Stimulated activated CD8-positive, alpha-beta memory T cell treated with anti-CD3 and anti-CD28 coated beads, Interleukin-7, amount 100 ng/mL, for 24 hours (primary cell): ENCODE results near the gene INTS1.
"Not testable (repeated sequence)": the region's sequence is repeated elsewhere in the genome, so short reads cannot be mapped to it uniquely, and the experiment has no call there.

Experiments used
- DNase-seq: peaks from one replicate; pipeline ENCODE4 v3.0.0-alpha.2; 2020; ENCODE audit warnings: low read depth

INTS1 gene

GRCh38 chr7:1531979-1532455 lies 27.8 kb upstream of the INTS1 start:
- no peak for DNase-seq

GRCh38 chr7:1531263-1531978 lies 27.2 kb upstream of the INTS1 start:
- DNase-seq = no peak

GRCh38 chr7:1530946-1531262 lies 26.7 kb upstream of the INTS1 start:
- no peak for DNase-seq

DNA sequence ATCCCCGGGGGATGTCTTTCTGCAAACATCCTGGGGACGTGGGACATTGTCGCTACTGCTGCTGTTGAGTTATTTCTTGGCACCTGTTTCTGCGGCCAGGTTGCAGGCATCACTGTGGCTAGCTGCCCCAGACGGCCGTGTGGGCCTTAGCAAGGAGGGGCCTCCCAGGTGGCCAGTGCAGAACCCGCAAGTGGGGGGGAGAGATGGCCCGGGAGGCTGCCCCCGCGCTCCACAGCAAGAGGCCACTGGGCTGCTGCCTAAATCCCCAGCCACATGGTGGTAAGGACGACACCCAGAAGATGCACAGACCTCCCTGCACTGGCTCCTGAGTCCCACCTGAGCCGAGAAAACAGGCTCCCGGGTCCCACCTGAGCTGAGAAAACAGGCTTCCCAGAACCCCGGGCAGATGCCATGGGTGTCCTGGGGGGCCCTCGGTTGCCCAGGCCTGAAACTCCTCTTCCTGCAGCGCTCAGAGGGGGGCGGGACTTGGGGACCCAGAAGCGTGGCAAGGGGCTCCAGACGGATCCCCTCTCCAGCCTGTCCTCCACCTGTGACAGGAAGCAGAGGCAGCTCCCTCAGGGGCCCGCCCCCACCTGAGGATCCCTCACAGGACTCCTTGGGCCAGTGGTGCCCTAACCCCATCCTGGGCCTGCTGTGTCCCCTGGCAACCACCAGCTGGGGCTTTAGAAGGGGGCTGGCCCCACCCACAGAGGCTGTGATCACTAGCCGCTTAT lies 25.4 kb upstream of the INTS1 start:
- DNase-seq = no peak

GRCh38 chr7:1526271-1526754 lies 22.1 kb upstream of the INTS1 start:
- no peak for DNase-seq

DNA sequence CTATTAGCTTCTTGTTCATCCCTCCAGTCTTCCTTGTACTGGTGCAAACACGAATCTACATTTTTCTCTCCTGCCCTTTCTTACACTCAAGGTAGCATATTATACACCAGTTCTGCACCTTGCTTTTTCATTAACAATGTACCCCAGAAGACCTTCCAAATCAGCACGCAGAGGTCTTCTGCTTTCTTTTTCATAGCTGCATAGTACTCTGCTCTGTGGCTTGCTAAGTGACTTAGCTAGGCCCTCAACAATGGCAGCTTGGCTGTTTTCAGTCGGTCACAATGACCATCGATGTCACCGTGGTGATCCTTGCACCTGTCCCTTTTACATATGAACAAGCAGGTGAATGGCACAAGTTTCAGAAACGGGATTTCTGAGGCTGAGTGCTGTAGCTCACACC lies 21.2 kb upstream of the INTS1 start:
- DNase-seq = no peak

DNA sequence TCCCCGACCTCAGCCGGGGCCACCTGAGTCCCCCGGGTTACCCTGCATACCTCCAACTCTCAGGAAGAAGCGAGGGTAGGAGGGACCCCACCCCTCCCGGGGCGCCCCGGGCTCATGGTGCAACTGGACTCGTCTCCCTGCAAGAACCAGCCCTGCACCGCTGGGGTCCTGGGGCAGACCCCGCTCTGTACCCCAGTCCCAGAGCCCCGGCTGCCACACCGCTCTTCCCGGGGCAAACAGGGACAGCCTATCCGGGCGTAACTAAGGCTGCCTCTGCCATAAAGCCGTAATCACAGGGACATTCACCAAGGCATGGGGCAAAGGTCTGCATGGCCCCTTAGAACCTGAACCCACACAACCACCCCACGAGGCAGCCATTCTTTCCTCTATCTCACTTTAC lies 19.7 kb upstream of the INTS1 start:
- no peak for DNase-seq

DNA sequence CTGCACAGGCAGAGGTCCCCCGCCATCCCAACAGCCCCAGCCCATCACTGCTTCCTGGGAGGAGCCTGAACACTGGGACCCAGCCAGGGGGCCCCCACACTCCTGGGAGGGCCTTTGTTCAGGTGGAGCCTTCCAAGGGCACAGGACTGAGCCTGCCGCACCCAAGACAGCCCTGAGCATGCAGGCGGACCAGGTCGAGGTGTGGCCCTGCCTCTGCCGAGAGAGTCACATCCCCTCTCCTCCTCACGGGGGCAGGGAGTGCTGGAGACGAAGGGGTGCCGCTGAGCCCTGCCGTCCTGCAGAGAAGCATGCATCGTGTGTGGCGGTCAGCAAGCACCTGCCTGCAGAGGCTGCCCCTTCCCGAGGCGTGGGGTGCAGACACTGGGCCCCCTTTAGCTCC lies 19.0 kb upstream of the INTS1 start:
- no peak for DNase-seq

GRCh38 chr7:1521456-1521855 lies 17.3 kb upstream of the INTS1 start:
- no peak for DNase-seq

DNA sequence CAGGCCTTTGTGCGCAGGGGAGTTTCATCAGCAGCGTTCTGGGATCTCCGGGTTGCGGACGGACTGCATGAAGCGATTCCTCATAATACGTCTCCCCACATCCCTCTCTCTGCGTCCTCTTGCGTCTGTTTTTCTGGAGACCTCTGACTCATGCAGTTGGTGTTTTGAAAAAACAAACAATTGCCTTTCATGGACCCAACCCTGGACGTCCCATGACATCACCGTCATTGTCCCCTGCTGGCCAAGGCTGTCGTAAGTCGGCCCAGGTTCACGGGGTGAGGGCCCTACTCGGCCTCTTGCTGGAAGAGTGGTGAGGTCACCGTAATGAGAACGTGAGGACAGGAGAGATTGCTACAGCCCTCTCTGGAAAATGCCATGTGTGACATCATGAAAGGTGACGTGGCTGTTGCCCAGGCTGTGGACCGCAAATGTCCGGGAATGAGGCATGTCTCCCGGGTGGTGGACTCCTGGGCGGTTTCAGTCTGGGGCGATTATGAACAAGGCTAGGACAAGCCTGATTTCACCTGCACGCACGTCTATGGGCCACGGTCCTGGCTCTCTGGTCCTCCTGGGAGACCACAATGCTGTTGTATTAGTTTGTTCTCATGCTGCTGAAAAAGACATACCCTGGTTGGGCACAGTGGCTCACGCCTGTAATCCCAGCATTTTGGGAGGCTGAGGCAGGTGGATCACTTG lies 16.5 kb upstream of the INTS1 start:
- DNase-seq = no peak

DNA sequence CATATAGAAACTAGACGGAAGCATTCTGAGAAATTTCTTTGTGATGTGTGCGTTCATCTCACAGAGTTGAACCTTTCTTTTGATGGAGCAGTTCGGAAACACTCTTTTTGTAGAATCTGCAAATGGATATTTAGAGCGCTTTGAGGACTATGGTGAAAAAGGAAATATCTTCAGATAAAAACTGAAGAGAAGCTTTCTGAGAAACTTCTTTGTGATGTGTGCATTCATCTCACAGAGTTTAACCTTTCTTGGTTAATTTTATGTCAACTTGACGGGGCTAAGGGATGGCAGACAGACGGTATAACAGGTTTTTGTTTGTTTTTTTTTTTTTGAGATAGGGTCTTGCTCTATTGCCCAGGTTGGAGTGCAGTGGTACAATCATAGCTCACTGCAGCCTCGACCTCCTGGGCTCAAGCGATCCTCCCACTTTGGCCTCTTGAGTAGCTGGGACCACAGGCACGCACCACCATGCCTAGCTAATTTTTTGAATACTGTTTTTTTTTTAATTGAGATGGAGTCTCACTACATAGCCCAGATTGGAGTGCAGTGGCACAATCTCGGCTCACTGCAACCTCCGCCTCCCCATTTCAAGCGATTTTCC lies 15.2 kb upstream of the INTS1 start:
- not testable (repeated sequence) for DNase-seq

DNA sequence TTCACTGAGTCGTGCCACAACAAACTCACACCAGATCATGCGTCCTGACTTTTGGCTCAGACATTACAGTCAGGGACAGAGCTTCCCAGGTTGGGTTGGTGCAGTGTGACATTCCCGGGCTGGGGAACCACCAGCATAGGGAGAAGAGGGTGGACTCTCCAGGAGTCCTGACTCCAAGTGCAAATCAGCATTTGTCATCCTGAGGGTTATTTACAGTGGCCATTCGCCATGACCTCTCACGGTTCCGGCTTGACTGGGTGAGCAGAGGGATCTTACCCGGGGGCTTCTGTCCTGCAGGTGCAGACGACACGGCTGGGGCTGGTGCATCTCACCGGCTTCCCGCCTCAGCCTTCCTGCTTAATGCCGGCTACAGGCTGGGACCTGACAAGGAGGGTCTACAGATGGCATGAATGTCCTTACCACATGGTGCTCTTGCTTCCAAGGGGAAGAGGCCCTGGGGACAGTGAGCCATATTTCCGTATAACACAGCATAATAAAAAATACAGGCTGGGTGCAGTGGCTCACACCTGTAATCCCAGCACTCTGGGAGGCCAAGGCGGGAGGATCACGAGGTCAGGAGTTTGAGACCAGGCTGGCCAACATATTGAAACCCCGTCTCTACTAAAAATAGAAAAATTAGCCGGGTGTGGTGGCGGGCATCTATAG lies 12.5 kb upstream of the INTS1 start:
- no peak for DNase-seq

DNA sequence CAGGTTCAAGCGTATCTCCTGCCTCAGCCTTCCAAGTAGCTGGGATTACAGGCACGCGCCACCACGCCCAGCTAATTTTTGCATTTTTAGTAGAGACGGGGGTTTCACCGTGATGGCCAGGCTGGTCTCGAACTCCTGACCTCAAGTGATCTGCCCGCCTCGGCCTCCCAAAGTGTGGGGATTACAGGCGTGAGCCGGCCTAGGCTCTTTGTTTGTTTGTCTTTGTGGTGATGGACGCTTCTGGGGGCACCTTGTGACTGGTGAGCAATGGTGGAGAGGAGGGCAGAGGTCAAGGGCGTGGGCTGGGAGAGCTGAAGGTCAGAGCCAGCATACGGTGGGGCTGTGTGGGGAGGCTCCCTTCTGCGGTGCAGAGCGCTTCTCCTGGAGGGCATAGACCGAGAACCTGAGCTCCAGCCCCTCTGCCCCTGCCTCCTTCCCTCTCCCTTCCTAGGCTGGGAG lies 11.3 kb upstream of the INTS1 start:
- DNase-seq = not testable (repeated sequence)

DNA sequence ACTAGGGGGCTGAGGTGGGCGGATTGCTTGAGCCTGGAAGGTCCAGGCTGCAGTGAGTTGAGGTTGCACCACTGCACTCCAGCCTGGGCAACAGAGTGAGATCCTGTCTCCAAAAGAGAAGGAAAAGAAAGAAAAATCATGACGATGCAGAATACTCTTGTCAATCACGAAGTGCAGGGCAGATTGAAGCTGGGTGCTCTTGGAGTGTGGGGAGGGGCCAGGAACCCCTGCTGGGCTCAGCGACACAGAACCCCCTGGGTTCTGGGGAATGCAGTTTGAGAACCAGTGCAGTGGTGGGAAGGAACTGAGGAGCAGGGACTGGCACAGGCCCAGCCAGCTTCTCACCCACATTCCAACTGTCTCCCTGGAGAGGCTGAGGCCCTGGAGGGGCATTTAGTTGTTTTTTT lies 10.8 kb upstream of the INTS1 start:
- no peak for DNase-seq

DNA sequence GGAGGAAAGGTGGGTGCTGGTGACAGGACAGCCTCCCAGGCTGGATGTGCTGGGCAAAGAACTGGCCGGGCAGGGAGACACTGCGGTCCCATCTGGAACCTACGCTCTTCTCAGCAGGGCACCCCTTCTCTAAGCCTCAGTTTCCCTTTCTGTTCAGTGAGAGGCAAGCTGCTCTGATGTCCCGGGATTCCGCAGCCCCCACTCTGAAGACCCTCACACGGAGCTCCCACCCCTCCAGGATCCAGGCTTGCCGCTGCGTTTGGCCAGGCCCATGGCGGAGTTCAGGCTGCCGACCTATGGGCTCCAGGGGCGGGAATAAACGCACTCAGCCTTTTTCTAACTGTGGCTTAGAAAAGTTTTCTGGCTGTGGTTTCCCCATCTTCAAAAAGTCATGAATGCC lies 10.2 kb upstream of the INTS1 start:
- no peak for DNase-seq

- DNase-seq = no peak
Measured at GRCh38 chr7:1513657-1514095, 9.5 kb upstream of the INTS1 start.

- no peak for DNase-seq
Measured at GRCh38 chr7:1512781-1513656, 8.8 kb upstream of the INTS1 start.

DNA sequence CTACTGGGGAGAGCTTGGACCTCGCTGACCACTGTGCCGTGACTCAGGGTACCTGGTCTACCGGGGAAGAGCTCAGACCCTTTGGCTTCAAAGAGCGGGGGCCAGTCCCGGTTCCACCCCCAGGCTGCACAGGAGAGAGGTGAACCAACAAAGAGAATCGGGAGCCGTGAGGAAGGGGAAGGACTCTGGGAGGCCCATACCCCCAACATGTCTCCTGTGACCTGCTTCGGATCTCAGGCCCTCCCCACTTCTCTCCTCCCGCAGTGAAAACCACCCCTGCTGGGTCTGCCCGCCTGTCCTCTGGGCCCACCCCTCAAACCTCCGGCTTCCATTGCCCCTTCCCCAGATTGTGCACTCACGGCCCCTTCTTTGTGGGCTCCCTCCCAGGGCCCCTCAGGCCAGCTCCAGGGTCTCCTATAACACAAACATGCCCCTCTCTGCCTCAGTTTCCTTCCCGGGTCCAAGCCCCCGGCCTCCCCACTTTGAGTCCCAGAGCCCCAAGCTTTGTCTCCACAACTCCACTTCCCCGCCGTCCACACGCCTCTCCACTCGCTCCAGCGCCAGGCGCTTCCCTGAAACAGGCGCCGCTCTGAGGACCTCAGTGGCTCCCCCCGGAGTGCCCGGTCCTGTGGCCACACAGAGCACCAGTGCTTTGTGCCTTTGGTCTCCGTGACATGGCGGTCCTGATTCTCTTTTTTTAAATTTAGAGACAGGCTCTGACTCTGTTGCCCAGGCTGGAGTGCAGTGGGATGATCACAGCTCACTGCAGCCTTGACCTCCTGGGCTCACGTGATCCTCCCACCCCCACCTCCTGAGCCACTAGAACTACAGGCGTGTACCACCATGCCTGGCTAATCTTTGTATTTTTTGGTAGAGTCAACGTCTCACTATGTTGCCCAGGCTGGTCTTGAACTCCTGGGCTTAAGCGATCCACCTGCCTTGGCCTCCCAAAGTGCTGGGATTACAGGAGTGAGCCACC lies 7.5 kb upstream of the INTS1 start:
- no peak for DNase-seq

DNA sequence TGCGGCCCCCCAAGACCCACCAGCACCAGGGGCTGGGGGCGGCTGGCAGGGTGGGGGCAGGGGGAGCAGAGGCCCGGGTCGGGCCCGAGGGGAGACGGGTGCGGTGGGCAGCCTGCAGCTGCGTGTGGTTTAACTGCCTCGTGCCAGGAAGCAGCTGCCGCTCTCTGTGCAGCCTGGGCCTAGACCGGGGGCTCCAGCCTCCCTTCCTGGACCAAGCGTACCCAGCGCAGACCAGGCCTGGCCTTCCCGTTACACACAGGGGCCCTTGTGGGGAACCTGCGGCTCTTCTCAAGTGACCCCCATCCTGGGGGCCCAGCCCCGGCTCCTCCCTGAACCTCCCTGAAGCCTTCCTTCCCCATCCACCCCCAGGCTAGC lies 6.6 kb upstream of the INTS1 start:
- DNase-seq = no peak

DNA sequence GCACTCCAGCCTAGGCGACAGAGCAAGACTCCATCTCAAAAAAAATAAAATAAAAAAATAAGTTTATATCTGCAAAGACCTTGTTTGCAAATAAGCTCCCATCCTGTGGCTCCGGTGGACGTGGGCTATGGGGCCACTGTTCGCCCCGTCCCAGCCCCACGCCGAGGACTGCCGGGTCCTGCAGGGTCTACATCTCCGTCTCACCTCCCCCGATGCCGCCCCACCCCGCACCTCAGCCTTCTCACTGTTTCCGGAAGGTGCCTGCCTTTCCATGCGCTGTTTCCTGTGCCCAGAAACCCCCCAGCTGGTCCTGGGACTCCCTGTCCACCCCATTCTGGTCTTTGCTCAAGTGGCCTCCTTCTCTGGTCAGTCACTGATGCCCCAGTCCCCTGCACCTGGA lies 5.0 kb upstream of the INTS1 start:
- DNase-seq = no peak
